ENCODE data around the gene ITPRIP. TPM values are rescaled to one million over a fixed set of nuclear protein-coding genes. Genes with fewer than 3 reads are reported as not detected.

Gene ITPRIP, protein sequence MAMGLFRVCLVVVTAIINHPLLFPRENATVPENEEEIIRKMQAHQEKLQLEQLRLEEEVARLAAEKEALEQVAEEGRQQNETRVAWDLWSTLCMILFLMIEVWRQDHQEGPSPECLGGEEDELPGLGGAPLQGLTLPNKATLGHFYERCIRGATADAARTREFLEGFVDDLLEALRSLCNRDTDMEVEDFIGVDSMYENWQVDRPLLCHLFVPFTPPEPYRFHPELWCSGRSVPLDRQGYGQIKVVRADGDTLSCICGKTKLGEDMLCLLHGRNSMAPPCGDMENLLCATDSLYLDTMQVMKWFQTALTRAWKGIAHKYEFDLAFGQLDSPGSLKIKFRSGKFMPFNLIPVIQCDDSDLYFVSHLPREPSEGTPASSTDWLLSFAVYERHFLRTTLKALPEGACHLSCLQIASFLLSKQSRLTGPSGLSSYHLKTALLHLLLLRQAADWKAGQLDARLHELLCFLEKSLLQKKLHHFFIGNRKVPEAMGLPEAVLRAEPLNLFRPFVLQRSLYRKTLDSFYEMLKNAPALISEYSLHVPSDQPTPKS
- polyA plus RNA-seq (2012; ENCODE audit: missing spikeins) = 2.7 TPM

- peak; percentile 52; the same call in 1 of the 2 replicates for TF ChIP-seq POLR2AphosphoS5 (IDR thresholded peaks at IDR 0.05; ENCODE audit: low read depth, low read length)
- no peak; the same call in 1 of the 2 replicates for TF ChIP-seq TAF1 (IDR thresholded peaks at IDR 0.05; ENCODE audit: borderline replicate concordance, low read depth, low read length)
- peak; percentile 78; the same call in 1 of the 2 replicates for TF ChIP-seq POLR2A (IDR thresholded peaks at IDR 0.05; ENCODE audit: low read depth, low read length)
- DNase-seq (ENCODE audit: insufficient read length) (peak; percentile 58), FAIRE-seq (peak; percentile 58)
These were observed at the start of gene ITPRIP for GRCh38 chr10:104337985-104338735. TSS of gene ITPRIP (minus strand) at chr10:104338465. CDS start at chr10:104316051, 22,414 bp downstream.

DNA sequence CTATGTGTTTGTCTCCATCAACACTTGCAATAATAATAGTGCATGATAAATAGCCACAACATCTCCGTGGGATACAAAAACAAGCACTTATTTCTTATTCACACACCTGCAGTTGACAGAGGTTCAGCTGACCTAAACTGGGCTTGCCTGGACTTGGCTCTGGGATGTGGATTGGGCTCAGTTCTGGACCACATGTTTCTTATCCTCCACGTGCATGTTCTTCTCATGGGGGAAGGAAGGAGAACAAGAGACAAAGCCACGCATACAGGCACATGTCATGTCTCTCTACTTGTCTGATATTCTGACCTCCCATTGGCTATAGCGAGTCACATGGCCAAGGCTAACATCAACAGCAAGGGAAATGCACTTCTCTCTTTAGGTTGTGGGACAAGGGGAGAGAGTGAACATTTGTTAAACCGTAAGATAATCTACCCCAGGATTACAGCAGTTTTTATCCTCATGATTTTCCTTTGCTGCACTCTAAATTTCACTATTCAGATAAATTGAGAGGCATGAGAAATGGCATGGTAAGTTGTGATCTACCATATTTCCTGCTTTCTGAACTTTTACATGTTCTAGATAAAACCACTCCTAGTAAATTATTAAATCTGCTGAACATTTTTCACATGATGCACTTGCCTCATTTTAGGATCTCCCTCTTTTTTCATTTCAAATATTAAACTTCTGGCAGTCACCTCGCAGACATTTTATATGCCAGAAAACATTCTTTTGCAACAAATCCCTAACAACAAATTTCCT is 49.0 kb upstream of the ITPRIP start:
- DNase-seq (ENCODE audit: insufficient read length) = no peak
- FAIRE-seq = no peak

GRCh38 chr10:104380336-104380735 is 42.1 kb upstream of the ITPRIP start:
- FAIRE-seq = no peak
- TF ChIP-seq POLR2A (IDR thresholded peaks at IDR 0.05; ENCODE audit: low read depth, low read length) = no peak
- TF ChIP-seq TAF1 (IDR thresholded peaks at IDR 0.05; ENCODE audit: borderline replicate concordance, low read depth, low read length) = no peak
- TF ChIP-seq POLR2AphosphoS5 (IDR thresholded peaks at IDR 0.05; ENCODE audit: low read depth, low read length) = no peak
- DNase-seq (ENCODE audit: insufficient read length) = no peak

More for the DNA sequence above, 49.0 kb upstream of the ITPRIP start:
- TF ChIP-seq TAF1 (IDR thresholded peaks at IDR 0.05; ENCODE audit: borderline replicate concordance, low read depth, low read length) = no peak
- no peak for TF ChIP-seq POLR2AphosphoS5 (IDR thresholded peaks at IDR 0.05; ENCODE audit: low read depth, low read length)
- TF ChIP-seq POLR2A (IDR thresholded peaks at IDR 0.05; ENCODE audit: low read depth, low read length) = no peak

DNA sequence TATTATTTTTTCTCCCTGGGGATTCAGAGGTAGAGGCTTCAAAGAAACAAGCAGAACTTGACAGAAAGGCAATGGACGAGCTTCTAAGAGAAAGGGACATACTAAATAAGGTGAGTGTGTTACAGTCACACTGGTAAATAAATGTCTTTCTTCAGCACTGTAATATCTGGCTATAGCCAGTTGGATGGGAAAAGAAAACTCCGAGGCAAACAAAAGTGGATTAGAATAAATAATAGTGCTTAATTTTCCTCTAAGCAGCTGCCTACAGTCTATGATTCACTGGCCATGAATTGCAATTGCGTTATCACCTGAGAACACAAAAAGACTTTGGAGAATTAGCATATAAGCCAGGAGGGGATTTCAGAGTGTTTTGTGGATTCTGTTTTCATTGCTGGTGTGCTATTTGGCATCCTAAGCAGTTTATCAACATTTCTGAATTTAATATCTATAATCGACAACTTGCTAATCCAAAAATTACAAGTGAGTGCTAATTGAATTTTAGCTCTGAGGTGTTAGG is 38.6 kb upstream of the ITPRIP start:
- FAIRE-seq = no peak
- TF ChIP-seq TAF1 (IDR thresholded peaks at IDR 0.05; ENCODE audit: borderline replicate concordance, low read depth, low read length) (no peak), POLR2A (IDR thresholded peaks at IDR 0.05; ENCODE audit: low read depth, low read length) (no peak), POLR2AphosphoS5 (IDR thresholded peaks at IDR 0.05; ENCODE audit: low read depth, low read length) (no peak)
- no peak for DNase-seq (ENCODE audit: insufficient read length)

DNA sequence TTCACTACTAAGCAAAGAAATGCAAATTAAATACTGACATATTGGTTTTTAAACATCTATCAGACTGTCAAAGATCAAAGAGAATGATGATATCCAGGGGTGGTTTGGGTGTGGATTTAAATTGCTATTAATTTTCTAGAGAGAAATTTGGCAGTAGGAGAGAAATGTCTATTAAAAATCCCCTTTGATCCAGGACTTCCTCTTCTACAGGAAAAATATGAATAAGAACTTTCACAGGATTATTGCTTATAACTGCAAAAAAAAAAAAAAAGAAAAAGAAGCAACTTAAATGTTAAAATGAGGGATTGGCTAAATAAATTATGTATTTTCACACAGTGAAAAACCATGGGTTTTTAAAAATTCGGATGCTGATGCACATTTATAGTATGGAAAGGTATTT is 36.3 kb upstream of the ITPRIP start:
- no peak for TF ChIP-seq POLR2A (IDR thresholded peaks at IDR 0.05; ENCODE audit: low read depth, low read length)
- no peak for TF ChIP-seq TAF1 (IDR thresholded peaks at IDR 0.05; ENCODE audit: borderline replicate concordance, low read depth, low read length)
- no peak for TF ChIP-seq POLR2AphosphoS5 (IDR thresholded peaks at IDR 0.05; ENCODE audit: low read depth, low read length)
- FAIRE-seq = no peak
- DNase-seq (ENCODE audit: insufficient read length) = no peak

- TF ChIP-seq POLR2A (IDR thresholded peaks at IDR 0.05; ENCODE audit: low read depth, low read length) (no peak), TAF1 (IDR thresholded peaks at IDR 0.05; ENCODE audit: borderline replicate concordance, low read depth, low read length) (no peak), POLR2AphosphoS5 (IDR thresholded peaks at IDR 0.05; ENCODE audit: low read depth, low read length) (no peak)
- DNase-seq (ENCODE audit: insufficient read length) (no peak), FAIRE-seq (no peak)
These were observed 33.5 kb upstream of the ITPRIP start for GRCh38 chr10:104371753-104372152.

DNA sequence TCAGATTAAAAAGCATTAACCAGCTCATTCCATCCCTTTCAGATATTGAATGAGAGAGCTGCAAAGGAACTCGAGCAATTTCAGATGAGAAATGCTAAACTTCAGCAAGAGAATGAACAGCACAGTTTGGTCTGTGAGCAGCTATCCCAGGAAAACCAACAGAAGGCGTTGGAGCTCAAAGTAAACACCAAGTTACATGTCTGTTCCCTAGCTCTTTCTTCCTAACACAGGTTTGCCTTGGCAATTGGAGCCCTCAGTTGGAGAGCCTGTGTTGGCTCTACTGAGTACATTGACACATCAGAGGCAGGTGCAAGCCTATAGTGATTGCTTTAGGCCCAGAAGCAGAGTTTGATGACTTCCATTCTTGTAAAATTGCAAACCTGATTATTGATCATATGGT is 30.1 kb upstream of the ITPRIP start:
- DNase-seq (ENCODE audit: insufficient read length) (no peak), FAIRE-seq (no peak)
- no peak for TF ChIP-seq TAF1 (IDR thresholded peaks at IDR 0.05; ENCODE audit: borderline replicate concordance, low read depth, low read length)
- TF ChIP-seq POLR2AphosphoS5 (IDR thresholded peaks at IDR 0.05; ENCODE audit: low read depth, low read length) = no peak
- TF ChIP-seq POLR2A (IDR thresholded peaks at IDR 0.05; ENCODE audit: low read depth, low read length) = no peak

- DNase-seq (ENCODE audit: insufficient read length) (no peak), FAIRE-seq (no peak)
- TF ChIP-seq TAF1 (IDR thresholded peaks at IDR 0.05; ENCODE audit: borderline replicate concordance, low read depth, low read length) (no peak), POLR2AphosphoS5 (IDR thresholded peaks at IDR 0.05; ENCODE audit: low read depth, low read length) (no peak), POLR2A (IDR thresholded peaks at IDR 0.05; ENCODE audit: low read depth, low read length) (no peak)
These were observed 29.6 kb upstream of the ITPRIP start for GRCh38 chr10:104367904-104368303.

- no peak for TF ChIP-seq TAF1 (IDR thresholded peaks at IDR 0.05; ENCODE audit: borderline replicate concordance, low read depth, low read length)
- TF ChIP-seq POLR2A (IDR thresholded peaks at IDR 0.05; ENCODE audit: low read depth, low read length) = no peak
- TF ChIP-seq POLR2AphosphoS5 (IDR thresholded peaks at IDR 0.05; ENCODE audit: low read depth, low read length) = no peak
- no peak for DNase-seq (ENCODE audit: insufficient read length)
- FAIRE-seq = no peak
These were observed 21.5 kb upstream of the ITPRIP start for GRCh38 chr10:104359811-104360210.

DNA sequence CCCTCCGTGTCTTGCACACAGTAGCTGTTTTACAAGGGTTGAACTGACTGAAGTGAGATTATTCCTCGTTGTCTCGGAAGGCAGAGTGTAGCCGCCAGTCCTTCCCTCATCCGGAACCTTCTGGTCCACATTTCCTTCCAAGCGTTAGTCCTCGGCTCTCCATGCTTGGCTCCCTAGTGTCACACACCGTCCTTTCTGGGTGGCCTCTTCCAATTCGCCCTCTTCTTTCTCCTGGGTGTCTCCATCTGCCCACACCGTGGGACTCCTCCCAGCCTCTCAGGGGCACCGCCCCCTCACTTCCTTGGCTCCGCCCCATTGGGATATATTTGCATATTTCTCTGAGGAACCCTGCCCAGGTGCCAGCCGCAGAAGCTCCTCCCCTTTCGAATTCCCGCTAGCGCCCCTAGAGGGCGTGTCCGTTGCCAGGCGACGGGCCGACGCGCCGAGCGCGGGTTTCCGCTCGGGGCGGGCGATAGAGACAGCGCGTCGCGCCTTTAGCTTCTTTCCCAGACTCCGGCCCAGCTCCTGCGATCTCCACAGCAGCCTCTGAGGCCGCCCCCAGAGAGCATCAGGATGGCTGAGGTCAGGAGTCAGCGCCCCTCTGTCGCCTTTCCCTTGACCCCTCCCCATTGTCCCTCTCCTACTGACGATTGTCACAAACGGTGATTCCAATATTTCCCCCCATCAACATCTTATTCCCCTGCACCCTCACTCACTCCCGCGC is 15.2 kb upstream of the ITPRIP start, which contains the start of gene CFAP58:
Gene CFAP58 (plus strand): TSS at position 509 of the 724 bp plus-strand sequence. CDS start 65 bp downstream, at position 574.
- FAIRE-seq (peak; percentile 38), DNase-seq (ENCODE audit: insufficient read length) (peak; percentile 39)
- TF ChIP-seq POLR2A (IDR thresholded peaks at IDR 0.05; ENCODE audit: low read depth, low read length) (no peak), POLR2AphosphoS5 (IDR thresholded peaks at IDR 0.05; ENCODE audit: low read depth, low read length) (no peak), TAF1 (IDR thresholded peaks at IDR 0.05; ENCODE audit: borderline replicate concordance, low read depth, low read length) (no peak)
